ENCODE results near the gene CCDC18.

- no peak for TF ChIP-seq CTCF (IDR thresholded peaks at IDR 0.05; ENCODE audit: low read depth, low read length, missing input control)
- TF ChIP-seq RAD21 (IDR thresholded peaks at IDR 0.05) = no peak
- no peak for TF ChIP-seq YY1 (IDR thresholded peaks at IDR 0.05)
- no peak for TF ChIP-seq EGR1 (IDR thresholded peaks at IDR 0.05; ENCODE audit: low read depth in 2 of 2)
- no peak for TF ChIP-seq MAX (IDR thresholded peaks at IDR 0.05)
- TF ChIP-seq, protein P1, sequence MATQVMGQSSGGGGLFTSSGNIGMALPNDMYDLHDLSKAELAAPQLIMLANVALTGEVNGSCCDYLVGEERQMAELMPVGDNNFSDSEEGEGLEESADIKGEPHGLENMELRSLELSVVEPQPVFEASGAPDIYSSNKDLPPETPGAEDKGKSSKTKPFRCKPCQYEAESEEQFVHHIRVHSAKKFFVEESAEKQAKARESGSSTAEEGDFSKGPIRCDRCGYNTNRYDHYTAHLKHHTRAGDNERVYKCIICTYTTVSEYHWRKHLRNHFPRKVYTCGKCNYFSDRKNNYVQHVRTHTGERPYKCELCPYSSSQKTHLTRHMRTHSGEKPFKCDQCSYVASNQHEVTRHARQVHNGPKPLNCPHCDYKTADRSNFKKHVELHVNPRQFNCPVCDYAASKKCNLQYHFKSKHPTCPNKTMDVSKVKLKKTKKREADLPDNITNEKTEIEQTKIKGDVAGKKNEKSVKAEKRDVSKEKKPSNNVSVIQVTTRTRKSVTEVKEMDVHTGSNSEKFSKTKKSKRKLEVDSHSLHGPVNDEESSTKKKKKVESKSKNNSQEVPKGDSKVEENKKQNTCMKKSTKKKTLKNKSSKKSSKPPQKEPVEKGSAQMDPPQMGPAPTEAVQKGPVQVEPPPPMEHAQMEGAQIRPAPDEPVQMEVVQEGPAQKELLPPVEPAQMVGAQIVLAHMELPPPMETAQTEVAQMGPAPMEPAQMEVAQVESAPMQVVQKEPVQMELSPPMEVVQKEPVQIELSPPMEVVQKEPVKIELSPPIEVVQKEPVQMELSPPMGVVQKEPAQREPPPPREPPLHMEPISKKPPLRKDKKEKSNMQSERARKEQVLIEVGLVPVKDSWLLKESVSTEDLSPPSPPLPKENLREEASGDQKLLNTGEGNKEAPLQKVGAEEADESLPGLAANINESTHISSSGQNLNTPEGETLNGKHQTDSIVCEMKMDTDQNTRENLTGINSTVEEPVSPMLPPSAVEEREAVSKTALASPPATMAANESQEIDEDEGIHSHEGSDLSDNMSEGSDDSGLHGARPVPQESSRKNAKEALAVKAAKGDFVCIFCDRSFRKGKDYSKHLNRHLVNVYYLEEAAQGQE (IDR thresholded peaks at IDR 0.05) = no peak
- no peak for TF ChIP-seq TAF1 (conservative IDR thresholded peaks at IDR 0.05)
- TF ChIP-seq JUND (IDR thresholded peaks at IDR 0.05) = no peak
- no peak for TF ChIP-seq GABPA (IDR thresholded peaks at IDR 0.05 in 1 of 2, conservative IDR thresholded peaks at IDR 0.05 in 1 of 2)
- TF ChIP-seq FOXA1 (IDR thresholded peaks at IDR 0.05) = no peak
- no peak for TF ChIP-seq SP1 (IDR thresholded peaks at IDR 0.05)
- TF ChIP-seq, protein P2, sequence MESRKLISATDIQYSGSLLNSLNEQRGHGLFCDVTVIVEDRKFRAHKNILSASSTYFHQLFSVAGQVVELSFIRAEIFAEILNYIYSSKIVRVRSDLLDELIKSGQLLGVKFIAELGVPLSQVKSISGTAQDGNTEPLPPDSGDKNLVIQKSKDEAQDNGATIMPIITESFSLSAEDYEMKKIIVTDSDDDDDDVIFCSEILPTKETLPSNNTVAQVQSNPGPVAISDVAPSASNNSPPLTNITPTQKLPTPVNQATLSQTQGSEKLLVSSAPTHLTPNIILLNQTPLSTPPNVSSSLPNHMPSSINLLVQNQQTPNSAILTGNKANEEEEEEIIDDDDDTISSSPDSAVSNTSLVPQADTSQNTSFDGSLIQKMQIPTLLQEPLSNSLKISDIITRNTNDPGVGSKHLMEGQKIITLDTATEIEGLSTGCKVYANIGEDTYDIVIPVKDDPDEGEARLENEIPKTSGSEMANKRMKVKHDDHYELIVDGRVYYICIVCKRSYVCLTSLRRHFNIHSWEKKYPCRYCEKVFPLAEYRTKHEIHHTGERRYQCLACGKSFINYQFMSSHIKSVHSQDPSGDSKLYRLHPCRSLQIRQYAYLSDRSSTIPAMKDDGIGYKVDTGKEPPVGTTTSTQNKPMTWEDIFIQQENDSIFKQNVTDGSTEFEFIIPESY (IDR thresholded peaks at IDR 0.05) = no peak
- TF ChIP-seq ATF3 (IDR thresholded peaks at IDR 0.05) = no peak
- no peak for TF ChIP-seq RXRA (IDR thresholded peaks at IDR 0.05)
These were observed 71.4 kb downstream of the CCDC18 start for GRCh38 chr1:93251966-93252365.
